WTC11 (cell line): ENCODE results near the gene HES6. TPM values are rescaled to one million over a fixed set of nuclear protein-coding genes. Genes with fewer than 3 reads are reported as not detected.

ENCODE experiments used
- ATAC-seq: fragments of 200-7000 bp; cut with Tn5 transposase; 2 replicates; pipeline ENCODE4 v1.10.0; 2021; ENCODE audit warnings: mild to moderate bottlenecking, moderate library complexity
- CTCF ChIA-PET: fragments of 300-600 bp; sonication (Branson Sonifier 250); formaldehyde crosslinking; loops from one replicate; lab custom pipeline; 2021; ENCODE audit warnings: antibody characterized with exemption; lab: Charles Lee
- POLR2A ChIA-PET: fragments of 350-600 bp; sonication (Branson Sonifier 250); formaldehyde crosslinking; loops from one replicate; lab custom pipeline; 2021; ENCODE audit warnings: antibody characterized with exemption; lab: Charles Lee
- DNase-seq: peaks from one replicate; pipeline ENCODE4 v3.0.0; 2021; ENCODE audit warnings: low spot score
- H3K27ac Mint-ChIP-seq: 2 replicates; pipeline ENCODE4 v1.8.0; 2021; ENCODE audit warnings: mixed read lengths
- H3K27me3 Mint-ChIP-seq: 2 replicates; pipeline ENCODE4 v1.8.0; 2021; ENCODE audit warnings: low read depth, mild to moderate bottlenecking, moderate library complexity, mixed read lengths
- H3K36me3 Mint-ChIP-seq: 2 replicates; pipeline ENCODE4 v1.8.0; 2021; ENCODE audit warnings: mixed read lengths
- H3K4me1 Mint-ChIP-seq: 2 replicates; pipeline ENCODE4 v1.8.0; 2022; ENCODE audit warnings: mixed read lengths
- H3K4me3 Mint-ChIP-seq: 2 replicates; pipeline ENCODE4 v1.8.0; 2021; ENCODE audit warnings: mild to moderate bottlenecking, moderate library complexity, mixed read lengths
- H3K9me3 Mint-ChIP-seq: 2 replicates; pipeline ENCODE4 v1.8.0; 2021; ENCODE audit warnings: mixed read lengths
- AFF4 ChIP-seq: sonication (generic); formaldehyde crosslinking; IDR thresholded peaks from 2 replicates; pipeline ENCODE4 v1.8.1; 2023; ENCODE audit warnings: mild to moderate bottlenecking, missing genetic modification reagents, borderline replicate concordance
- AR ChIP-seq: fragments of 250-450 bp; sonication (Bioruptor Pico); IDR thresholded peaks from 2 replicates; pipeline ENCODE4 v1.9.0; 2021; ENCODE audit warnings: mild to moderate bottlenecking
- ATF2 ChIP-seq: sonication (generic); formaldehyde crosslinking; IDR thresholded peaks from 2 replicates; pipeline ENCODE4 v1.8.1; 2022; ENCODE audit warnings: low read depth, missing genetic modification reagents, borderline replicate concordance
- ATF6 ChIP-seq: sonication (generic); formaldehyde crosslinking; IDR thresholded peaks from 2 replicates; pipeline ENCODE4 v1.8.1; 2023; ENCODE audit warnings: mild to moderate bottlenecking, missing genetic modification reagents
- ESRRA ChIP-seq: sonication (generic); formaldehyde crosslinking; IDR thresholded peaks from 2 replicates; pipeline ENCODE4 v1.8.1; 2022; ENCODE audit warnings: mild to moderate bottlenecking, missing genetic modification reagents, borderline replicate concordance
- FOXP1 ChIP-seq: sonication (generic); formaldehyde crosslinking; IDR thresholded peaks from 2 replicates; pipeline ENCODE4 v1.8.0; 2022; ENCODE audit warnings: missing genetic modification reagents, mild to moderate bottlenecking, moderate library complexity, borderline replicate concordance
- IRF1 ChIP-seq: sonication (generic); formaldehyde crosslinking; IDR thresholded peaks from 2 replicates; pipeline ENCODE4 v1.8.0; 2023; ENCODE audit warnings: missing genetic modification reagents
- JAZF1 ChIP-seq: fragments of 250-450 bp; sonication (Bioruptor Pico); IDR thresholded peaks from 2 replicates; pipeline ENCODE4 v1.9.0; 2021; ENCODE audit warnings: moderate library complexity, mild to moderate bottlenecking, inconsistent platforms
- PREB ChIP-seq: sonication (generic); formaldehyde crosslinking; IDR thresholded peaks from 2 replicates; pipeline ENCODE4 v1.8.1; 2022; ENCODE audit warnings: mild to moderate bottlenecking, missing genetic modification reagents, moderate library complexity, borderline replicate concordance
- SOX15 ChIP-seq: fragments of 250-450 bp; sonication (Bioruptor Pico); IDR thresholded peaks from 2 replicates; pipeline ENCODE4 v1.9.0; 2021; ENCODE audit warnings: mild to moderate bottlenecking
- TEAD1 ChIP-seq: sonication (generic); formaldehyde crosslinking; IDR thresholded peaks from 2 replicates; pipeline ENCODE4 v1.8.0; 2022; ENCODE audit warnings: mild to moderate bottlenecking, missing genetic modification reagents
- USF2 ChIP-seq: sonication (generic); formaldehyde crosslinking; IDR thresholded peaks from 2 replicates; pipeline ENCODE4 v1.8.1; 2023; ENCODE audit warnings: mild to moderate bottlenecking, missing genetic modification reagents, moderate library complexity
- ZBTB21 ChIP-seq: sonication (generic); formaldehyde crosslinking; IDR thresholded peaks from 2 replicates; pipeline ENCODE4 v1.8.1; 2023; ENCODE audit warnings: mild to moderate bottlenecking, missing genetic modification reagents, borderline replicate concordance
- ZBTB43 ChIP-seq: sonication (generic); formaldehyde crosslinking; IDR thresholded peaks from 2 replicates; pipeline ENCODE4 v1.8.1; 2023; ENCODE audit warnings: mild to moderate bottlenecking, missing genetic modification reagents
- ZNF317 ChIP-seq: sonication (generic); formaldehyde crosslinking; IDR thresholded peaks from 2 replicates; pipeline ENCODE4 v1.8.1; 2023; ENCODE audit warnings: low read depth, mild to moderate bottlenecking, moderate library complexity, missing genetic modification reagents, borderline replicate concordance
- ZNF416 ChIP-seq: fragments of 250-450 bp; sonication (Bioruptor Pico); IDR thresholded peaks from 2 replicates; pipeline ENCODE4 v1.9.0; 2021; ENCODE audit warnings: mild to moderate bottlenecking, inconsistent platforms
- ZNF423 ChIP-seq: fragments of 250-450 bp; sonication (Bioruptor Pico); IDR thresholded peaks from 2 replicates; pipeline ENCODE4 v2.1.2; 2022; ENCODE audit warnings: mild to moderate bottlenecking, moderate library complexity
- total RNA-seq: library from RNA; stranded (reverse); gene quantifications from 3 replicates; pipeline ENCODE4 v1.2.3, GENCODE V29; 2021

Gene HES6
- total RNA-seq, 1 experiment from 2014 or later: 52.1 TPM

- no peak for TF ChIP-seq ATF2
- no peak for TF ChIP-seq ZBTB43
- no peak for TF ChIP-seq FOXP1
- no peak for TF ChIP-seq ATF6
- TF ChIP-seq IRF1 (CRISPR knock-in tag): no peak
- no peak for TF ChIP-seq ZBTB21
- TF ChIP-seq JAZF1: no peak
Observed at GRCh38 chr2:238235331-238235732, 4.5 kb downstream of the HES6 start (continued).

- POLR2A ChIA-PET: no interaction called here
- no peak overlapping the region for H3K4me3 Mint-ChIP-seq
- peaks cover 5% of the 10 kb centered on the region for H3K36me3 Mint-ChIP-seq
- ATAC-seq (no peak), DNase-seq (no peak)
- H3K27me3 Mint-ChIP-seq: peaks cover 97% of the 10 kb centered on the region
- TF ChIP-seq ZNF317 (CRISPR knock-in tag) (no peak), USF2 (no peak), ESRRA (no peak), AR (CRISPR knock-in tag) (no peak), SOX15 (CRISPR knock-in tag) (no peak), PREB (CRISPR knock-in tag) (no peak), TEAD1 (CRISPR knock-in tag) (no peak), ZNF416 (no peak), ZNF423 (no peak), AFF4 (CRISPR knock-in tag) (no peak)
- peaks cover 5% of the 10 kb centered on the region for H3K4me1 Mint-ChIP-seq
- no peak overlapping the region for H3K27ac Mint-ChIP-seq
- CTCF ChIA-PET: interaction anchor here (0.5 to 1.3 kb wide), 3 partner anchors 23 to 107 kb away, joined by 3 to 6 read pairs (median 4); no protein-coding TSS in a partner anchor
- peaks cover 9% of the 10 kb centered on the region for H3K9me3 Mint-ChIP-seq
Observed at GRCh38 chr2:238233625-238234024, 6.2 kb downstream of the HES6 start.
